Ramos (cell line): ENCODE results near the gene C12orf76.

ENCODE experiments used
- in situ Hi-C: fragments of 300-500 bp; cut with MboI; formaldehyde crosslinking; loops from one replicate; pipeline ENCODE4 v1.14.3; 2022; ENCODE audit warnings: low sequenced_read_pairs; ENCODE audit not compliant: unreplicated experiment

The C12orf76 gene

GRCh38 chr12:109998241-109998903, 50.0 kb downstream of the C12orf76 start:
- in situ Hi-C loops: no loop called here

- in situ Hi-C loops: no loop called here
These were observed 50.9 kb downstream of the C12orf76 start for GRCh38 chr12:109997393-109997792.

GRCh38 chr12:109996483-109996853, 51.9 kb downstream of the C12orf76 start:
- in situ Hi-C loops: no loop called here

- in situ Hi-C loops: no loop called here
These were observed 52.4 kb downstream of the C12orf76 start, which contains the start of gene GIT2 for GRCh38 chr12:109995686-109996482. Gene GIT2, minus strand, starts transcription at chr12:109996368. Its CDS starts 144 bp downstream, at chr12:109996224.

GRCh38 chr12:109995361-109995685, 53.0 kb downstream of the C12orf76 start:
- in situ Hi-C loops: no loop called here

GRCh38 chr12:109994401-109995175, 53.7 kb downstream of the C12orf76 start:
- in situ Hi-C loops: no loop called here

GRCh38 chr12:109993091-109993490, 55.2 kb downstream of the C12orf76 start:
- in situ Hi-C loops: no loop called here

- in situ Hi-C loops: no loop called here
These were observed 56.7 kb downstream of the C12orf76 start for GRCh38 chr12:109991586-109991985.
